Kidney (tissue), 14 donors: ENCODE measurements around the gene TRPC4. TPM values are rescaled to one million over a fixed set of nuclear protein-coding genes. Genes with fewer than 3 reads are reported as not detected.

Source experiments
- DNase-seq, 5 donors: peaks; one replicate each; pipeline ENCODE4 v3.0.0-alpha.2; 2013 to 2020
- FAIRE-seq: peaks from 2 replicates; lab custom pipeline; 2012; peaks lifted over from hg19 to GRCh38; lab: Jason Lieb, UNC
- H3K27ac ChIP-seq, 2 donors: one replicate each; pipeline ENCODE4 v1.7.0; 2013; ENCODE audit warnings: low read depth in 2 of 2, low read length in 2 of 2, inconsistent platforms in 1 of 2
- H3K27me3 ChIP-seq: one replicate; pipeline ENCODE4 v1.7.1; 2013; ENCODE audit warnings: low read length, inconsistent platforms; ENCODE audit not compliant: control insufficient read depth, insufficient read depth
- H3K36me3 ChIP-seq, 3 donors: one replicate each; pipeline versions ENCODE4 v1.7.0 to v1.7.1; 2013; ENCODE audit warnings: low read length in 3 of 3, control low read depth in 1 of 3, inconsistent platforms in 1 of 3; ENCODE audit not compliant: insufficient read depth in 3 of 3, control insufficient read depth in 2 of 3
- H3K4me1 ChIP-seq, 3 donors: one replicate each; pipeline versions ENCODE4 v1.7.0 to v1.7.1; 2013; ENCODE audit warnings: low read length in 3 of 3, inconsistent platforms in 1 of 3, low read depth in 1 of 3; ENCODE audit not compliant: control insufficient read depth in 2 of 3, insufficient read depth in 2 of 3
- H3K4me3 ChIP-seq, 3 donors: one replicate each; pipeline versions ENCODE4 v1.7.0 to v1.8.1; 2013; ENCODE audit warnings: low read length in 3 of 3, control low read depth in 1 of 3, inconsistent platforms in 1 of 3
- H3K9ac ChIP-seq, 3 donors: one replicate each; pipeline versions ENCODE4 v1.7.0 to v1.7.1; 2013; ENCODE audit warnings: low read length in 3 of 3, control low read depth in 1 of 3, inconsistent platforms in 1 of 3
- H3K9me3 ChIP-seq, 3 donors: one replicate each; pipeline versions ENCODE4 v1.7.0 to v1.7.1; 2013; ENCODE audit warnings: low read length in 3 of 3, control low read depth in 1 of 3, inconsistent platforms in 1 of 3; ENCODE audit not compliant: control insufficient read depth in 2 of 3, insufficient read depth in 1 of 3
- CTCF ChIP-seq: IDR thresholded peaks from 3 replicates; pipeline ENCODE4 v1.5.1; 2012; ENCODE audit warnings: mild to moderate bottlenecking, moderate library complexity, borderline replicate concordance; ENCODE audit not compliant: insufficient read depth; ENCODE audit errors: extremely low read depth
- intact Hi-C: fragments of 100-400 bp; cut with DNase I; formaldehyde crosslinking; loops from one replicate; pipeline ENCODE4 v1.11.1; 2022
- polyA plus RNA-seq: library from polyadenylated mRNA; stranded (reverse); fragments of 350-450 nt; fragmentation: Illumina TruSeq; extraction: RNeasy Lipid Tissue Mini Kit (QIAGEN cat#74804); gene quantifications from one replicate; pipeline ENCODE4 v1.2.3, GENCODE V29; 2014; ENCODE audit warnings: low read depth, low replicate concordance; ENCODE audit not compliant: insufficient read depth
- total RNA-seq: library from RNA; stranded (reverse); fragmentation: NEBNext Ultra II Directional; extraction: Animal tissue kit (Norgen Biotek cat#: 25700); gene quantifications from one replicate; pipeline ENCODE4 v1.2.1, GENCODE V29; 2021
- donor health status: control.
- donor health status: control.
- donor health status: control.
- donor health status: control.
- donor health status: control.
- donor health status: DM: yes; HTN: yes; CAD: no.
- donor health status: Normal renal cell carcinoma (clear cell type).

TRPC4 gene
- total and polyA plus RNA-seq, 2 donors from 2014 or later: 0.62 to 2.9 TPM

GRCh38 chr13:37769545-37769944, 100.0 kb downstream of the TRPC4 start:
- H3K4me3 ChIP-seq: no peak overlapping the region
- intact Hi-C loops: no loop called here
- no peaks in the 10 kb centered on the region for H3K4me1 ChIP-seq
- FAIRE-seq (no peak), DNase-seq (no peak)
- no peaks in the 10 kb centered on the region for H3K36me3 ChIP-seq
- no peak overlapping the region for H3K9ac ChIP-seq
- no peaks in the 10 kb centered on the region for H3K27me3 ChIP-seq
- no peaks in the 10 kb centered on the region for H3K9me3 ChIP-seq
- TF ChIP-seq CTCF: no peak
- H3K27ac ChIP-seq: no peak overlapping the region

GRCh38 chr13:37769078-37769477, 100.5 kb downstream of the TRPC4 start:
- TF ChIP-seq CTCF: peak; percentile 13
- H3K4me1 ChIP-seq: no peaks in the 10 kb centered on the region

GRCh38 chr13:37766502-37766901, 103.1 kb downstream of the TRPC4 start:
- FAIRE-seq (no peak), DNase-seq (no peak)
- TF ChIP-seq CTCF: no peak
- Histone ChIP-seq H3K27ac (no peak overlapping the region), H3K4me3 (no peak overlapping the region), H3K36me3 (no peaks in the 10 kb centered on the region), H3K9me3 (no peaks in the 10 kb centered on the region), H3K4me1 (no peaks in the 10 kb centered on the region), H3K27me3 (no peaks in the 10 kb centered on the region), H3K9ac (no peak overlapping the region)
- intact Hi-C loops: no loop called here

More at GRCh38 chr13:37769078-37769477, 100.5 kb downstream of the TRPC4 start:
- Histone ChIP-seq H3K27me3 (no peaks in the 10 kb centered on the region), H3K9me3 (no peaks in the 10 kb centered on the region), H3K36me3 (no peaks in the 10 kb centered on the region), H3K9ac (no peak overlapping the region), H3K4me3 (no peak overlapping the region), H3K27ac (no peak overlapping the region)
- DNase-seq: no peak
- FAIRE-seq: peak; percentile 66
- intact Hi-C loops: no loop called here

GRCh38 chr13:37755349-37755748, 114.2 kb downstream of the TRPC4 start:
- DNase-seq: no peak
- TF ChIP-seq CTCF: no peak
- FAIRE-seq: no peak
- Histone ChIP-seq H3K27ac (no peak overlapping the region), H3K4me3 (no peak overlapping the region), H3K4me1 (no peaks in the 10 kb centered on the region), H3K27me3 (no peaks in the 10 kb centered on the region), H3K9me3 (no peaks in the 10 kb centered on the region), H3K9ac (no peak overlapping the region), H3K36me3 (no peaks in the 10 kb centered on the region)
- intact Hi-C loops: no loop called here
